VCaP (cell line): ENCODE measurements around the gene SLC6A6.

Experiments
- H3K27ac ChIP-seq: fragments of 450-650 bp; 2 replicates; pipeline ENCODE4 v1.5.1; 2017
- CTCF ChIP-seq: fragments of 450-650 bp; conservative IDR thresholded peaks from 2 replicates; pipeline ENCODE4 v1.5.1; 2017; ENCODE audit warnings: mild to moderate bottlenecking, moderate library complexity

The SLC6A6 gene

GRCh38 chr3:14518432-14518802 is 116.0 kb downstream of the SLC6A6 start:
- TF ChIP-seq CTCF: no peak
- no peak overlapping the region for H3K27ac ChIP-seq

- no peak overlapping the region for H3K27ac ChIP-seq
- TF ChIP-seq CTCF: no peak
Observed at GRCh38 chr3:14518893-14519292, 116.5 kb downstream of the SLC6A6 start.

DNA sequence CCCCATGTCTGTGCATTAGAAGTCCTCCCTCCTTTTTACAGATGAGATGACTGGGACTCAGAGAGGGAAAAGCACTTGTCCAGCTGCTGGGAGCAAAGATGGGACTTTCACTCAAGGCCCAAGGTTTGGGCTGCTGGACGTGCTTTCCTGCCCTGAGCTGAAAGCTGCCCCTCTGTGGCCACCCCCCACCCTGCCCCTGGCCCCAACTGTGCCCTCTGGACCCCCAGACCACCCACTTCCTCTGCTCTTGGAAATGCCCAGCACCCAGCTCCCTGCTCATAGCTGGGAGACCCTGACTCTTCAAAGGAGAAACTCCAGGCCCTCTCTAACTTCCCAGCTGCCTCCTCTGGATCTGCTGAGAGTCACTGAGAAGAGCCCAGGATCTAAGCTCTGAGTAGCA is 117.0 kb downstream of the SLC6A6 start:
- no peak for TF ChIP-seq CTCF
- H3K27ac ChIP-seq: no peak overlapping the region

DNA sequence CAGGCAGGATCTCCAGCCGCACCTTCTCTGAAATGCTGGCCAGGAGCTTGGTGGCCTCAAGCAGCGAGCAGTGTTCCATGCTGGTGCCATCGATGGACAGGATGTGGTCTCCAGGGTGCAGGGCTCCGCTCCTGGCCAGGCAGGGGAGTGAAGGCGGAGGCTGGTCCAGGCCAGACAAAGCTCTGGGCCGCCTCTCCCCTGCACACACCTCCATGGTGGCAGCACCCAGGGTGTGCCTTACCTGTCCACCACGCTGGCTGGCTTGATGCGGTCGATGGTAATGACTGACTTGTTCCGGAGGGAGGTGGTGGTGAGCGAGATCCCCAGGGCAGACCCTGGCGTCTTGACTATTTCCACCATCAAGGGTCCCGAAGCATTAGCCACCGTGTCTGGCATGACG is 117.7 kb downstream of the SLC6A6 start:
- TF ChIP-seq CTCF: no peak
- H3K27ac ChIP-seq: no peak overlapping the region

DNA sequence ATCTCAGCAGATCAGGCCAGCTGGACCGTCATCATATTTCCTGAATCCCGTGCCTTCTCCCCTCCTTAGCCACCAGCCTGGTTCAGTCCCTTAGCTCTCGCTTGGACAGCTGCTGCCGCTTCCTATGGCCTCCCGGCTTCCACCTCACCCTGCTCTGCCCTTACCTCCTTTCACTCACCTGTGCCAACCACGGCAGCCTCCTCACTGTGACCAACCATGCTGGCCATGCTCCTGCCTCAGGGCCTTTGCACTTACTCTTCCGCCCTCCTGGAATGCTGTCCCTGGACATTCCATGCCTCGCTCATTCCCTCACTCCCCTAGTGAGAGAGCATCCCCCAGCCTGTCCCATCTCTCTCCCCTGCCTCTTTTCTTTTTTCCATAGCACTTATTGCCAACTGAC is 118.6 kb downstream of the SLC6A6 start:
- no peak for TF ChIP-seq CTCF
- no peak overlapping the region for H3K27ac ChIP-seq

DNA sequence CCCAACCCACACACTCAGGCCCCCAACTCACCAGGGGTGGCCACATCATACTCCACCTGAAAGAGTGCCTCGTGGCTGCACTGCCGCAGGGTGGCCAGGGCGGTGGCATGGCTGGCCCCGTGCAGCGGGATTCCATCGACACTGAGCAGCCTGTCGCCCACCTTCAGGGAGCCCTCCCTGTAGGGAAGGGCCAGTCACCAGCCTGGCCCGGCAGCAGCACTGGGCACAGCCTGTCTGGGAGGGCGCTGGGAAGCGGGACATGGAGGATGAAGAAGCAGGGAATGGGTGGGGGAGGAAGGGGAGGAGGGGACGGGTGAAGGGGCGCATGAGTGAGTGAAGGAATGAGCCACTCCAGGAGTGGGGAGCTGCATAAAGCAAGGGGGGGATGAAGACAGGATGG is 119.2 kb downstream of the SLC6A6 start:
- H3K27ac ChIP-seq: no peak overlapping the region
- no peak for TF ChIP-seq CTCF

GRCh38 chr3:14522129-14522691 is 119.8 kb downstream of the SLC6A6 start:
- H3K27ac ChIP-seq: no peak overlapping the region
- TF ChIP-seq CTCF: no peak

GRCh38 chr3:14522768-14523167 is 120.4 kb downstream of the SLC6A6 start:
- TF ChIP-seq CTCF: no peak
- H3K27ac ChIP-seq: no peak overlapping the region
